Subcutaneous adipose tissue (tissue), 4 donors: ENCODE results near the gene CAMKK1. TPM values are rescaled to one million over a fixed set of nuclear protein-coding genes. Genes with fewer than 3 reads are reported as not detected.

ENCODE experiments used
- CTCF ChIP-seq: fragments of 450-650 bp; IDR thresholded peaks from one replicate; pipeline ENCODE4 v1.5.1; 2016; ENCODE audit warnings: low read depth, mild to moderate bottlenecking, control low read depth, antibody characterized with exemption, moderate library complexity
- total RNA-seq, 4 donors: library from RNA; depleted of rRNA; stranded (reverse); fragments of >200 nt; gene quantifications; one replicate each; pipeline ENCODE4 v1.1.0, GENCODE V29; 2016

CAMKK1 gene
- total RNA-seq, 4 donors from 2014 or later: 3.2 to 6.6 (median 3.8) TPM

- no peak for TF ChIP-seq CTCF
These were observed 54.6 kb downstream of the CAMKK1 start for GRCh38 chr17:3838206-3838605.

GRCh38 chr17:3836551-3836950 lies 56.3 kb downstream of the CAMKK1 start:
- TF ChIP-seq CTCF: no peak

GRCh38 chr17:3835410-3836229 lies 57.2 kb downstream of the CAMKK1 start:
- TF ChIP-seq CTCF: no peak

GRCh38 chr17:3834811-3835210 lies 58.0 kb downstream of the CAMKK1 start:
- TF ChIP-seq CTCF: no peak

- TF ChIP-seq CTCF: no peak
These were observed 64.0 kb downstream of the CAMKK1 start for GRCh38 chr17:3828852-3829232.

GRCh38 chr17:3828151-3828851 lies 64.6 kb downstream of the CAMKK1 start:
- no peak for TF ChIP-seq CTCF

GRCh38 chr17:3827124-3827773 lies 65.6 kb downstream of the CAMKK1 start:
- no peak for TF ChIP-seq CTCF
